ENCODE data around the gene S100A6.

S100A6 gene

DNA sequence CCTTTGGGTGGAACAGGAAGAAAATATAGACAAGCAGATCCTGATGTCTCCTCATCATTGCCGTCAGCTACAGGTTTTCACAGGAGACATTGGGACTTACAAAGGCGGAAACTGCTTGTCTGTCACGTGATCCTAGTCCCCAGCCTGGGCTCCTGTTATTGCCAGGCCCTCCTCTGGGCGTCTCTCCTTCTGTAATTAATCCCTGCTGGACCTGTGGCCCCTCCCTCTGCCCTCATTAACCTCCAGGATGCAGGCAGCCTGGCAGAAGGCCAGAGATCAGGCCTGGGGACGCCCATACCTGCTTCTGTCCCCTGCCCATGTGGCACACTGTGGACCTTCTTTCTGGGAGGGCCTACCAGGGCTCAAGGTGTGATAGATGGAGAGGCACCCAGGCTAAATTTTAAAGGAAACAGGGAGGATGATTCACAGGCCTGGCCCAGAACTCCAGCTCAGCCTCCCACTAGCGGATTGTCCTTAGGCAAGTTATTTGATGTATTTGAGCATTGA lies 2.6 kb upstream of the S100A6 start:
- TF ChIP-seq, protein P1, sequence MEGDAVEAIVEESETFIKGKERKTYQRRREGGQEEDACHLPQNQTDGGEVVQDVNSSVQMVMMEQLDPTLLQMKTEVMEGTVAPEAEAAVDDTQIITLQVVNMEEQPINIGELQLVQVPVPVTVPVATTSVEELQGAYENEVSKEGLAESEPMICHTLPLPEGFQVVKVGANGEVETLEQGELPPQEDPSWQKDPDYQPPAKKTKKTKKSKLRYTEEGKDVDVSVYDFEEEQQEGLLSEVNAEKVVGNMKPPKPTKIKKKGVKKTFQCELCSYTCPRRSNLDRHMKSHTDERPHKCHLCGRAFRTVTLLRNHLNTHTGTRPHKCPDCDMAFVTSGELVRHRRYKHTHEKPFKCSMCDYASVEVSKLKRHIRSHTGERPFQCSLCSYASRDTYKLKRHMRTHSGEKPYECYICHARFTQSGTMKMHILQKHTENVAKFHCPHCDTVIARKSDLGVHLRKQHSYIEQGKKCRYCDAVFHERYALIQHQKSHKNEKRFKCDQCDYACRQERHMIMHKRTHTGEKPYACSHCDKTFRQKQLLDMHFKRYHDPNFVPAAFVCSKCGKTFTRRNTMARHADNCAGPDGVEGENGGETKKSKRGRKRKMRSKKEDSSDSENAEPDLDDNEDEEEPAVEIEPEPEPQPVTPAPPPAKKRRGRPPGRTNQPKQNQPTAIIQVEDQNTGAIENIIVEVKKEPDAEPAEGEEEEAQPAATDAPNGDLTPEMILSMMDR (IDR thresholded peaks at IDR 0.05): no peak

DNA sequence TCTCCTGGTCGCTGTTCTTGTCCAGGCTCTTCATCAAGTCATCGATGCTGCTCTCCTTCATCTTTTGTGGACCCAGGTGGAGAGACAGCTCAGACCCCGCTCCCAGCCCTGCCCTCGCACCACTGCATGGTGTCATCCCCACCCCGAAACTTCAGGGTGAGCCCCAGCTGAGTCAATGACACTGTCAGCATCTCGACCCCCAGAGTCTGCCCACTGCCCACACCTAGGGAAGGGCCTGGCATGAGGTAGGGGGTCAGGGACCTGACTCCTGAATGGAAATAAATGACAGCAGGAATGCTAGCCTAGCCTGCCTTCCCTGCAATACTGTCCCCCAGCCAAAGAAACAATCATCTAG lies 1.6 kb upstream of the S100A6 start:
- TF ChIP-seq, protein P1 (IDR thresholded peaks at IDR 0.05): no peak

DNA sequence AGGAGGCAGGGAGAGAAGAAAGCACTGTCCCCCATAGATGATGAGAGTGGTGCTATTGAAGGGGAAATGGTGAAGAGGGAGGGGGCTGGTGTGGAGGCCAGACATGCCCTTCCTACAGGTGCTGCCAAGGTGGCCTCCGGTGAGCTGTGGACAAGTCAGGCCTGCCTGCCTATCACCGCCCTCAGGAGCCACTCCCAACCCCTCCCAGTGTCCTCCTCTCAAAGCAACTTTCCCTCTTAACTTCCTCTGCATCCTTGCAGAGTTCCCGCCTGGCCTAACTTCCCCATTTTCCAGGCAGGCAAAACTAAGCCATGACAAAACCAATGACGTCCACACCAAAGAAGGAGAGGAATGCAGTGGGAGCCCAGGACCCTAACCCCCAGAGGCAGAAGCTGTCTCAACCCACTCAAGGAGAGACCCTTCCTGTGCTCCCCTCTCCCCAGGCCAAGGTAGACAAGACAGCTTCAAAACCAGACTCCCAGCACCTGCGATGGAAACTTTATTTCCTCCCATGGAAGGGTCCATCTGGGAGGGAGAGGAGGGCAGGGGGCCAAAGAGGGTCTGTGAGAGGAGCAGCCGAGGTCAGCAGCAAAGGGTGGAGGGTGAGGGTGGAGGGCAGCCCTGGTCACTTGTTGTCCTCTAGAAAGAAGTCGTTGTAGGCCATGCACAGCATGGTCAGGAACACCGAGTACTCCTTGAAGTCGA lies 1.0 kb upstream of the S100A6 start:
- TF ChIP-seq, protein P1 (IDR thresholded peaks at IDR 0.05): no peak

DNA sequence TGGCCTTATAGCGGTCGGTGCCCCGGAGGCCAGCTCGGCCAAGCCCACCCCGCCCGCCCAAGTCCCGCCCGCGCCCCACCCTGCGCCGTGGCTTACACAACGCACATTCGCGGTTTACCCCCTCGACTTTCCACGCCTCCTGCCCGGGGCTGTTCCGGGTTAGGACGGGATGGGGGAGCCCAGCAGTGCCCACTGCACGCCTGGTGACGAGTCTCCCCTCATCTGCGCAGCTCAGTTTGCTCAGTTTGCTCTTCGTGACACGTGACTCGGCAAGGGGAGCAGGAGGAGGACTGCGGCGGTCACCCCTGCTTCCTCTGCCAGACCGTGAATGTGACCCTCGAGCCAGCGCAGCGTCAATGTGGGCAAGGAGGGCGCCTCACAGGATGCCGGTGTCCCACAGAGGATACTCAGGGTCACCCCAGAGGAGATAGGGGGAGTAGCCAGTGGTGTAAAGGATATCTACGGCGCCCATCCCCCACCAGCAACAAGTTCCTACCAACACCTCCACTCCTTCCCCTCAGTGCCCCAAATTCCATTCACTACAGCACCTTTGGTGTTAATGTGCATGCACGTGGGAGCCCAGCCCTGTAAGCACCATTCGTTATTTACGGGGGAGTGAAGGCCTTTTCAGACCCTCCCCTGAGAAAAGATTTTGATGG lies 350 bp upstream of the S100A6 start:
- TF ChIP-seq, protein P1 (IDR thresholded peaks at IDR 0.05): no peak

DNA sequence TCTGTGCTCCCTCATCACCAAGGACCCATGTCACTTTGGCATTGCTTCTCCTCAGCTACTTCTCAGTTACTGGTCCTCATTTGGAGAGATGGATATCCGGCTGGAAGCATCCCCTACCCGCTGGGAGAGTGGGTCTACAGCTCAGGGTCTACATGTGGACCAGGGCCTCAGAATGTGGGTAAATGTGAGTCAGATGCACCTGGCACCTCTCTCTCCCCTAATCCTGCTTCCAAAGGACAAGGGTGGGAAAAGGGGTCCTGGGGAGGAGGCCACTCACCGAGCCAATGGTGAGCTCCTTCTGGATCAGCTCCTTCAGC lies 908 bp downstream of the S100A6 start:
- TF ChIP-seq, protein P1 (IDR thresholded peaks at IDR 0.05): no peak

DNA sequence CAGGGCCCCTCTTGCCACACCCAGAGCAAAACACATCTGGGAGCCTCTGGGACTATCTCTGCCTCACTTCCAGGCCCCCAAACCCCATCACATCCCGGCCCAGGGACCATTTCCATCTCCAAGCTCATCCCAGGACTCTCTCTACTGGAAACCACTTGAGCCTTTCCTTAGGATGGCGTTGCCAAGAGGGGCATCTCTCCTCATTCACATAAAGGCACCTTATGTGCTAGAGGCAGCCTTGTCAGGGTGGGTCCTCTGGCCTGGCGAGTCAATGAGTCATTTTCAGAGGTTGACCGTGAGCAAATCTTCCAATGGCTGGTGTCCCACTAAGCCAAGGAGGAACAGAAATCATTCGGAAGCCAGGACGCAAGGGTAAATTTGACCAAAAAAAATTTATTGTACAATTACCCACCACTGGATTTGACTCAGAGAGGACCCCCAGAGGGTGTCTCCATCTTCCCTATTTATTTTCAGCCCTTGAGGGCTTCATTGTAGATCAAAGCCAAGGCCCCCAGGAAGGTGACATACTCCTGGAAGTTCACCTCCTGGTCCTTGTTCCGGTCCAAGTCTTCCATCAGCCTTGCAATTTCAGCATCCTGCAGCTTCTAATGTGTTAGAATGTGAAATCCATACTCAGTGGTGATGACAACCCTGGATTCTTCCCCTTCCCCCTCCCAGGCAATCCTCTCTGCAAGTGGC lies 1.4 kb downstream of the S100A6 start:
- TF ChIP-seq, protein P1 (IDR thresholded peaks at IDR 0.05): no peak

DNA sequence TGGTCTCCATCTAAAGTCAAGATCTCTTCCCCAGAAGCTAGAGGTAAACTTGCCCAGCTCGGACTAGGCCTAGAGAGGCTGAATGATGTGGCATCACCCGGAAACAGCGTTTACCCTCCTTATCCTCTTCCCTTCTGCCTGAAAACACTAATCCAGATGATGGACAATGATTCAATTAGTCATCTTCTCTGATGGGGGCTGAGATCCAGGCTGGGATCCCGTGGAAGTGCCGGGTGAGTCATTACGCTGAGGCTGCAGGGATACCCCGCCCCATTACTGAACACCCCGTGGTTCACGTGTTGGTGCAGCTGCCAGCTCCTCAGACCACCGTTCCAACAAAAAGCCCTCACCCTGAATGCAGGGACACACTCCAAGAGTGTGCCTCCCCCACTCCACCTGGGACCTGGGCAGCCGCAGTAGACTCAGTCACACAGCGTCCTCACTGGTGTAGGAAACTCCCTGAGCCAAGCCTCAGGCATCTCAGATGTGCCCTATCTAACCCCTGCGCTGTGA lies 2.0 kb downstream of the S100A6 start:
- TF ChIP-seq, protein P1 (IDR thresholded peaks at IDR 0.05): no peak
